HG02973 (cell line): ENCODE results near the gene SYNE1.
"Not testable (repeated sequence)": the region's sequence is repeated elsewhere in the genome, so short reads cannot be mapped to it uniquely, and the experiment has no call there.

Experiments
- ATAC-seq: cut with Tn5 transposase; IDR thresholded peaks from one replicate; pipeline ENCODE4 v1.9.1; 2021; ENCODE audit warnings: moderate library complexity; ENCODE audit not compliant: unreplicated experiment

The SYNE1 gene

GRCh38 chr6:152496731-152497130, 140.4 kb downstream of the SYNE1 start:
- ATAC-seq = no peak

- not testable (repeated sequence) for ATAC-seq
Measured at GRCh38 chr6:152495456-152495855, 141.7 kb downstream of the SYNE1 start.

DNA sequence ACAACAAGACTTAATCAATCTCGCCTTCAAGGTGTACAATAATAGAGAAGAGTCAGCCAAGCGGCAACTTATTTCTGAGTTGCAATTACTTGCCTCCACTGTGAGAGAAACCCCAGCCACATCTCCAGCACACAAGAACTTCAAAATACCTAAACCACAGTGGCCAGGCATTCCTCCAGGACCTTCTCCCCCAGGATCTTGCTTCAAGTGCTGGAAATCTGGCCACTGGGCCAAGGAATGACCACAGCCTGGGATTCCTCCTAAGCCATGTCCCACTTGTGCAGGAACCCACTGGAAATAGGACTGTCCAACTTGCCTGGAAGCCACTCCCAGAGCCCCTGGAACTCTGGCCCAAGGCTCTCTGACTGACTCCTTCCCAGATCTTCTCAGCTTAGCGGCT, 144.9 kb downstream of the SYNE1 start:
- not testable (repeated sequence) for ATAC-seq

GRCh38 chr6:152491501-152491900, 145.7 kb downstream of the SYNE1 start:
- not testable (repeated sequence) for ATAC-seq

GRCh38 chr6:152490971-152491378, 146.2 kb downstream of the SYNE1 start:
- not testable (repeated sequence) for ATAC-seq

GRCh38 chr6:152484806-152485205, 152.4 kb downstream of the SYNE1 start:
- ATAC-seq = no peak

DNA sequence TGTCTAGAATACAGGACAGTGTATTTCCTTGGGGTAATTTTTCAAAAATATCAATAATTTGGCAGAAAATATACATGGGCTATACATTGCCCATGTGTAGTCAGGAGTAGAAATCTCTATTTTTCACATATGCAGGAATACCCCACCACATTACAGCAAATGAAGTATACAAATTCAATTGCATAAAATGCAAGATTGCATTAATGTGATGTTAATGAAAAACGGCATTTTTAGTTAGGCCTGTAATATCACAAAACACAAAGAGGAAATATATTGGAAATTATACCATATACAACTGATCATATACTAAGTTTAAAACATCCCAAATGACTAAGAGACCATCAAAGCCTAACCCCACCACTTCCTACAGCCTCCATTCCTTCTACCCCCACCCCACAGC, 154.9 kb downstream of the SYNE1 start:
- no peak for ATAC-seq

- no peak for ATAC-seq
Measured at GRCh38 chr6:152478377-152479010, 158.7 kb downstream of the SYNE1 start.

- ATAC-seq = no peak
Measured at GRCh38 chr6:152474354-152474753, 162.8 kb downstream of the SYNE1 start.

GRCh38 chr6:152472325-152472724, 164.8 kb downstream of the SYNE1 start:
- ATAC-seq = no peak

DNA sequence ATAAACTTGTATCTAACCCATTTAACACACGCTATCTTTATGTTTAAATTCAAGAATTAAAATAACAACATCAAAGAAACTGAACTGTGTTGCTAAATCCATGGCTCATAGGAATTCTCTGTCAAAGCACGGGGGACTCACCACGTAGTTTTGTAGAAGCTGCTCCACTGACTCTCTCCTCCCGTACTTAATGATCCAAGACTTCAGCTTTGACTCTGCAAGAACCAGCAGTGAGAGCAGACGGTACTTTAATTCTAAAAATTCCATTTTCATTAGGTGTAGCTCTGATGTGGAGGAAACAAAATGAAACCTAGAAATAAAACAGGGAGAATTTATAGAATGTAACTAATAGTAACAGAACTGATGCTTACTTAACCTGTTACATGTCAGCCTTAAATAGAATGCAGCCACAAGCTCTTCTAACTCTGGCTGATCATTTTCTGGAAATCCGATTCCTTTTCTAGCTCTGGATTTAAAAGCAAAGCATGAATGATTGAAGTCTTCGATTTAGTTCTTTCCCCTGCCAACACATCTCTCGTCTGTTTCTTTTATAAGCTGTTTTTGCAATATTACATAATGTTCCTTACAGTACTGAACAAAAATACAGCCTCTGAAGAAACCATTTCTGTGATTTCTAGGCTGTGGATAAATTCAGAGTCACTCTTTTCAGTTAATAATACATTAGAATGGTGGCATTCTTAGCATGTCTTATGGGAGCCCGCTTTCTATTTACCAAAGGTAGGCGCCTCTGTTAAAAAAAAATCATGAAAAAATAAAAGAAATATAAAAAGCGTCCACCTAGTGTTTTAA, 165.5 kb downstream of the SYNE1 start:
- no peak for ATAC-seq

GRCh38 chr6:152463164-152463563, 174.0 kb downstream of the SYNE1 start:
- ATAC-seq = no peak

DNA sequence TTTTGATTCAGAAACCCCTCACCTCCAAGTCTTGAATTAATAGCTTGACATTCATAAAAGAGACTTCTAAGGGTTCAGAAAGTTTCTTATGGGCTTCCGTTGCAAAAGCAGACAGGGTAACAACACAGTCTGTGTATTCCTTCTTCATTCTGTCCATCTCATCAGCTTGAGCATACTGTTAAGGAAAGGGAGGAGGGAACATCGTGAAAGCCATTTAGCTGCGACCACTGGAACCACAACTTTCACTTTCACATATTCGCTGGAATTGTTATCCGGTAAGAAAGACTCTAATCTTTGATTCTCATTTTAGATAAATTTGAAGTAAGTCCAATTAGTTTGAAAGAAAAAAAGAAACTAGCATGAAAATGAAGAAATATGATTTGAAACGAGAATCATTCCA, 174.4 kb downstream of the SYNE1 start:
- ATAC-seq = no peak

GRCh38 chr6:152461556-152461955, 175.6 kb downstream of the SYNE1 start:
- ATAC-seq = no peak

DNA sequence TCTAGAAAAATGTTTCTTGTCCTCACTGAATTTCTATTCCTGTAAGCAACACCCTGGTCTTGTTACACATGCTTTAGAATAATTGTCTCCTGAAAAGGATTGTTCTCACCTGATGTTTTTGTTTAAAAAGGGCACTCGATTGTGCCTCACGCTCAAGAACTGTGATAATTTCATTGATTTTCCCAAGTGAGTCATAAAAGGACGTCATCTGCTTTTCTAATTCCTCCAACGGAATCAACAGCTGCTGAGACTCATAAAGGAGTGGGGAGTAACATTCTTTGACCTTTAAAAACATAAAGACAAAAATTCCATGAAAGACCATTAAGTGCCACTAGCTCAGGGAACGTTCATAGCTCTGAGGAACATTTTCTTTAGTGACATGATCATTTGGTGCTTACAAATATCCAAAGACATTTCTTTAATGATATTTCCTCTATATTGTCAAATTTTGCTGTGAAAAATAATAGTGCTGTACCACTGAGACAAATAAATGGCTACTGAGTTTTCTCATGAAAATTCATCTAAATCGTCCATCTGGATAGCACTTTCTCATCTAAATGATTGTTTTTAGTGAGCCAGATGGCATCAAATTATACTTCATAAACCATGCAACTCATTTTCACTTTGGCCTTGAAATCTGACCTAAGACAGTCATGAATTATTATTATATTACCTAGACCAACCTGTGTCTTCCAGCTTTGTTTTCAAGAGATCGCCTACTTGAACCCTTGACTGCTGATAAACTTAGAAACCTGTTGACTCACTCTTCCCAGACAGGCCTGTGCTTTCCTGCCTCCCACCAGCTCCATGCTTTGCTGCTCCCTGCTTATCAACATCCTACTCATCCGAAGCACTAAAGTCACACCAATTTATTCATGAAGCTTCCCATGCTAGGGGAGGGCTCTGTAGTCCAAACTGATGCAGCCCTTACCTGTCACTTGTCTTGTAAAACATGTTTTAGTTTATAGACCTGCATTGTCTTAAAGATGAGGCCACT, 178.2 kb downstream of the SYNE1 start:
- no peak for ATAC-seq

- ATAC-seq = no peak
Measured at GRCh38 chr6:152457949-152458624, 179.1 kb downstream of the SYNE1 start.

GRCh38 chr6:152454003-152454402, 183.2 kb downstream of the SYNE1 start:
- ATAC-seq = no peak

DNA sequence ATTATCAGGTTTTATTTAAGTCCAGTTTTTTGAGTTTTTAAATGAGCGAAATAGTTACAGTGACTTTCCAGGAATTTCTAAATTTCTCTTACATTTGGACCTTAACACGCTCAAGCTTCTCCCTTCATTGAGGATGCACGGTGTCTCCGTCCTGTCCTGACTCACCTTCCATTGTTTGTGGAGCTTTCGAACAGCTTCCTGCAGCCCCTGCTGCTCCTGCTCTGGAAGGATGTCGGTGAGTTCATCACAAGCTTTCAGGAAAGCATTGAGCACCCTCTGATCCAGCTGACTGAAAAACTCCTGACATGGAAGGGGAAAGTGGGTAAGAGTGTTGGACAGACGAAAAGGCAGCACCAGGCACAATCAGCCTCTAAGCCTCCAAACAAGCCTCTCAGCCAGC, 183.7 kb downstream of the SYNE1 start:
- no peak for ATAC-seq

DNA sequence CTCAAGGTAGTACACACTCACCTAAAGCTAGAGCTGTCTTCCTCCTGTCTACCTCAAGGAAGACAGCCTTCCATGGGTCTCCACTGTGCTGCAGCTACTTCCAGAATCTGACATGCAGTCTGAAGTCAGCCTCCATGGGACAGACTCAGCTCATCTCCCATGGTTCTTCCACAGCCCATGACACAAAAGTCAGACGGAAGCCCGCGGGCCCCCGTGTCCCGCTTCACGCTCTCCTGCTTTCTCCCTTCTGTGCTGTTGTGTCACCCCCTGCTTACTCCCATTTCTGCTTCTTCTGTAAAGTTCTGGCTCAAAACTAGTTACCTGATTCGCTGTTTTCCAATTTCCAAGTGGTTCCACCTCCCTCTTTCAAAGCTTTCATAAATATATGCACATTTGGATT, 184.5 kb downstream of the SYNE1 start:
- ATAC-seq = no peak

DNA sequence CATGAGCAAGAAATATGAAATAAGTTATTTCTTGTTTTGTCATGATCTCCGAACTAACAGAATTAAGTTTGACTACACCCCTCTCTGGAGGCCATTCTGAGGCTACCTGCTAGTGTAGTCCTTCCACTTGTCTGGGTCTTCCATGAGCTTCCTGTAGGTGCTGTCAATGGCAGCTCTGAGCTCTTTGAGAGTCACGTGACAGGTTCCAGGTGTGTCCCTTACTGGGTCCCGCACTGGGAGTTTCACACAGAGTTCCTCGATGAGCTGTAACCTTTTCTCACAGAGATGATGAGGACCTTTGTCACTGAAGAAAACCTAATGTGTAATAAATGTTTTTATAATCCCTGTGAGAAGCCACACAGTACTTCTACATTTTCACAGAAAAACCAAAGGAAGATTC, 186.6 kb downstream of the SYNE1 start:
- ATAC-seq = no peak

DNA sequence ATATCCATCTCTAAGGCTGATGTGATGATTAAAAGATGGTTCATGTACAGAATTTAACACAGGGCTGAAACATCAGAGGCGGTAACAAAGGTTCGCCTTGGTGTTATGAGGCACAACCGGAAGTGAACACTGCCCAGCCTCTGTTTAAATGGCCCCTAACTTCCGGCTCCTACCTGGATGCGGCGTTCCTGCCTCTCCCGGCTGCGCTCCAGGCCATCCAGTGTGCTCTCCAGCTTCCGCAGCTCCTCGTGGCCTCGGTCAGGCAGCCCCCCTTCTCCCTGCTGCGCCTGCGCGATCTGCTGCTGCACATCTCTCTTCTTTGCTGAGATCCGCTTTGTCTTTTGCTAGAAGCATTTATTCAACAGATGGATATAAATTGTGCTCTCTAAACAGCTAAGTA, 195.3 kb downstream of the SYNE1 start:
- no peak for ATAC-seq
